Activated T-cell treated with anti-CD3 and anti-CD28 coated beads for 4 hours (primary cell): ENCODE results near the gene FGF14.

Experiments
- DNase-seq: peaks from one replicate; pipeline ENCODE4 v3.0.0-alpha.2; 2020

The FGF14 gene

DNA sequence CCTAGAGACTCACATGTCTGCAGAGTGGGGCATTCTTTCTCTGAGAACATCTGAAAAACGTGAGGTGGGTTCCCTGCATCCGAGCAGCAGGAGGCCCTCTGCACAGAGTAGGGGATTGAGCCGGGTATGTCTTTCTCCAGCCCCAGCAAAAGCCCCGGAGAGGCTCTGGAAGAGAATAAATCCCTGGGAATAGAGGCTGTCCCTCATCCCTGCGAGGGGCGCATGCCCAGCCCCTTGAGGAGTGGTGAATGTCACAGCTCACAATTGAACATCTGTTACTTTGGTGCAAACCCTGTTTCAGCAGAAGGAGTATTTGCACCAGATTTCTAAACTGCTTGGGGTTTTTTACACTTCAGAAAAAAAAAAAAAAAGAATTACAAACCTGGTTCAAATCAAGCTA is 164.6 kb downstream of the FGF14 start:
- no peak for DNase-seq

DNA sequence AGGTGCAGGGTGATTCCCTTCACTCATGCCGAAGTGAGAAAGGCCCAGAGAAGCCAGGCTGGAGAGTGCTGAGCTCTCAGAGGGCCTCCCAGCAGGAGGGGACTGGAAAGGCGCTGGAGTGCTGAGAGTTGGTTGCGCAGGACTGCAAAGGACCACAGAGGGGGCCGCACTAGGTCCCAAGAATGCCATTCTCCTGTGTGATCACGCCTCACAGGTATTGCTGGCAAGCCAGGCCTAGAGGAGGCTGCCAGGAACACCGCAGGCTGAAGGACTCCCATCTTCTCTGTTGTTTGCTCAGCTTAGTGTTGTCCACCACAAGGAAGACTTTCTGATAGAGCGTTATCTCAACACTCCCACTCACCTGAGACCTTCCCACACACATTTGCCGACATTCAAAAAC is 165.0 kb downstream of the FGF14 start:
- no peak for DNase-seq

DNA sequence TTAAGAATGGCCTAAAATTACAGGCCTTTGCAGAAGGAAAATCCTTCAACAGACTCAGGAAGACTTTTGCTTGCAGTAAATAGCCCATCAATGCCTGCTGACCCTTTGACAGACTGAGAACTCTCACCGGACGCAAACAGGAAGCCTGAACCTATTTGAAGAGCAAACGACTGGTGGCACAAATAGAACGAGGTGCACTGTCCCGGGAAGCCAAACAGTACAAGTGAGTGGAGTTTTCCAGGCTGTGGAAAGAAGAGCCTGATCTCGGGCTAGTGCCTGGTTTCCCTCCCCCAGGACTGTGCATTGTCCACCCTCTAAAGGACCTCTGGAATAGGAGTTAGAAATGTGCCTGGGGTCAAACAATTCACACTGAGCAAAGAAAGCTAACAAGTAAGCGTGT is 165.5 kb downstream of the FGF14 start:
- no peak for DNase-seq

DNA sequence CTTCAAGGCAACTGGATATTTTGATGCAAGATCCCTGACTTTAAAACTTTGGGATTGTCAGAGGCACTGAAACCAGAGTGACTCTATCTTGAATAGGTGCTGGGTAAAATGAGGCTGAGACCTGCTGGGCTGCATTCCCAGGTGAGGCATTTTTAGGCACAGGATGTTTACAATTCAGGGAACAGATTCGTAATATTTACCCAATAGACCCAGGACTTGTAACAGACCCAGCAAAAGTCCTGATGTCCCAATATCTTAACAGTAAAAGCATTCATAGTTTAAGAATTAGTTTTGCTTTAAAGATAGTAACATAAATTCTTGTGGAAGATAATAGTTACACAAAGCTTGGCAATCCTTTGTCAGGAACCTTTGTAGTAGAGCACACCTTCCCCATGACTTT is 166.2 kb downstream of the FGF14 start:
- no peak for DNase-seq

DNA sequence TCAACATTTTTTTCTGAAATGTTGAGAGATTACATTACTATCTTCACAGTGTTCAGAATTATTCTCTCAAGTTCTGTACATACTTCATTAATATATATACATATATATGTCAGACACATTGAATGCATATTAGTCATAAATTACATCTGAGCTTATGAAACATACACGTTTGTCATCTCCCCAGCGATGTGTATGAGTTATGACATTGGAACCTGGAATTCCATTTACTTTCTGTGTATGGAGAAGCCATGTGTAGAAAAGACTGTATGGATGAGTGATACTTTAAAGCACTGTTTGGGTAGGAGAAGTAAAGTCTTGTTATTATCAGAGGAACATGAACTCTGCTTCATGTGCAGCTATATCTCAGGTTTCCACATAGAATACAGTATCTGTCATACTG is 167.2 kb downstream of the FGF14 start:
- DNase-seq: no peak

DNA sequence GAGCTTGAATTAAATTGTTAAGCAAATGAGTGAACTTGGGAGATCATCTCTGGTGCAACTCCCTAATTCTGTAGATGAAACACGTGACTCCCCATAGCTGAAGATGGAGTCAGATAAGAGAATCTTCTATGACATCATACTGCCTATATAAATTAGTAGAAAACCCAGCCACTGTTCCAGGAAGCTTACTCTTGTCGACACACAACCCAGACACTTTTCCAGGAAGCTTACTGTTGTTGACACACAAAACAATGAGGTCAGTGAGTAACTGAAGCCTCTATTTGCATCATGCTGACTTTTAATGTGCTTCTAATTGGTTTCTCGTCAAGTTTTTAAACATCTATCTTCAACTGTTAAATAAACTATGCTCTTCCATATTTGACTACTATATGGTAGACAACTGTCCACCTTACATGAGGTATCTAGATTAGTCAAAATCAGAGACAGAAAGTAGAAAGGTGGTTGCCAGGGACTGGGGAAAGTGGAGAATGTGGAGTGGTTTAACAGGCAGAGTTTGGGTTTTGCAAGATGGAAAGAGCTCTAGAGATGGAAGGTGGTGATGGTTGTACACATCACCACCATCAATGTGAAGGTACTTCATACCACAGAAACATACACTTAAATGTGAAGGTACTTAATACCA is 168.2 kb downstream of the FGF14 start:
- DNase-seq: no peak

DNA sequence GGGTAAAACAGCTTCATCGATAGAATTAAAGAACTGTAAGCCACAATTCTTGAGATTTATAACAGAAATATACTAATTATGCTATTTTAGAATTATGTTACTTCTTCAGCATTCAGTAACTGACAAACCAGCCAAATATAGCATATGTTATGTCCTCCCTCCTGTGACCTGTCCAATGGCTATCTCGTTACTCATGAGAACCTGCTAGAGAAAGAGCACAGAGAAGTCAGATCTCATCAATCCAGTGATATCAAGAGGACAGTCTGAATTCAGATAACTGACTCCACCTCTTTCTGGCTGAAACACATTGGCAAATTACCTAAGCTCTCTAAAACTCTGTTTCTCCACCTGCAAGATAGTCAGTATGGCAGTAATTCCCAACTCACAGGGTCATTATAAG is 170.4 kb downstream of the FGF14 start:
- no peak for DNase-seq

DNA sequence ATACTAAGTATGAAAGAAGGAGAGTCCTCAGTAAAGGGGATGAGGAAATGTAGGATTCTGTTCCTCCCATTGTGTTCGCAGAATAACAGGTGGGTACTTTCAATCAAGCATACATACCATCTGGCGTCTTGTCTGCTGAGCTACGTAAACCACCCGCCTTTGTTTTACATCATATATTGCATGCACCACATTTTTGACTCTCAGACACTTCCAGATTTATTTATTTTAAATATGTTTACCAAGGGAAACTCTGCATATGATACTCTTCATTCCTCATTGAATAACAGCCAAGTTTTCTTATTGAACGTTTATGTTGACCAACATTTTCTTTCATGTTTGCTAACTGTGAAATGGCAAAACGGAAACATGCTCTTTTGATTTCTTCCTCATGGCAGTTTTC is 174.1 kb downstream of the FGF14 start:
- DNase-seq: no peak

DNA sequence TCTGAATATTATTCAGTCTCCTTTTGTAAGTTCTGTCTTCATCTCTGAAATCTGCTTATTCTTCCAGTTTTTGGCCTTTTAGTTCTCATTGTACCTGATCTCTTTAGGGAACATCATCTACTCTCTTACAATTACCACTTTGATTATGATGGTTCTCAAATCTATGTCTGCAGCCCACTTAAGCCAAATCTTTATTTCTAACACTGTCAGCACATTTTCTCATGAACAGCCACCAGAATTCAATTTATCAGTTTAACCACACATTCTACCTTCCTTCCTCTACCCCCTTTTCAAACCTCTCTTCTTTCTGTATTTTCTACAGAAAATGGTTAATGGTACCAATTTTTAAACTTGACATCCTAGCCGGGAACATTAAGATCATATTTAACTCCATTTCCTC is 175.3 kb downstream of the FGF14 start:
- DNase-seq: no peak

DNA sequence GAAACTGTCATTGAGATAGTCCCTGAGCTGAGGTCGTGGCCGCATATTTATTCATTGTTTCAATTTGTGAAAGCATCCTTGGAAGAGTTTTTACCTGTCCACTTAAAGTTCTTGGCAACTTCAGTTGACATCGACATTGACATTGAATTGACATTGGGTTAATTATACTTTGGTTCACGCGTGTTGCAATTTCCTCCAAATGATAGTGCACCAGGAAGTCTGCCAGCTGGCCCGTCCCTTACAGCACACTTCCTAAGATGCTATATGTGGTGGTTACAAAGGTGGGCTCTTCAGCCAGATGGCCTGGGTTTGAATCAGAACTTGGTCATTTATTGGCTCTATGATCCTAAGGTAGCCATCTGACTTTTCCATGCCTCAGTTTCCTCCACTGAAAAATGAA is 176.0 kb downstream of the FGF14 start:
- no peak for DNase-seq

DNA sequence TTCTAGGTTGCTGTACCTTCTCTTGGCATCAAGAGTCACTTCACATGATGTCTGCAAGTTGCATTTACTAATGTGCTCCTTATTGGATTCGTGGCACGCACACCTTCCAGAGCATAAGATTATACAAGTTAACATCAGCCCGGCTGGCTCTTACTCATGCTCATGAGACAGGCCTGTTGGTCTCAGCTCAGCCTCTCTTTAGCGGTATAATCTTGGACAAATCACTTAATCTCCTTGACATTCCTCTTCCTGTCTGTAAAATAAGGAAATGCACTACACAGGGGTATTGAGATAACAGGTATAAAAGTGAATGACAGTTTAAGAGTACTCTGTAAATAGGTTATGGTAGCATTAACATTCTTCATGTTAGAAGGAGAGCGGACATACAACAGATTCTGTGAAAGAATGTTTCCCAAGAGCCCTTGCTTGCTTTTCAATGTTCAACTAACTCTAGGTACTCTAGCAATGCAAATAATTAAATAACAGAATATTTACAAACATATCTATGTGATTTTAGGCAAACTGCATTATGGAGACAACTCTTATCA is 181.1 kb downstream of the FGF14 start:
- no peak for DNase-seq

DNA sequence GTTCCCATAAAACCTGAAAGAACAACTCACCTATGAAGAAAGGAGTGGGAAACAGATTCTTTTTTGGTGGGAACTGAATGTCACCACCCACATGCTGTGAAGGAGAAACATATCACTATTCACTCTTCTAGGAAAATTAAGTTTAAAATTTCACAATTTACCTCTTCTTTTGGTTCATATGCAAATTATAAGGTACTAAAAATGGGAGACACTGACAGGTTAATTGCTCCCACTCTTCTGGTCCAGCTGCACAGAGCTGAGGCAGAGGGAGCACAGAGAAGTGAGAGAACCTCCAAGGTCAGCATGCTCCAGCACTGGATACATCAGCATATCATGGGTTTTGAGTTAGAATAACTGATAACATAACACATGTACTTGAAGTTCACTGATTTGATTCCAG is 186.9 kb downstream of the FGF14 start:
- no peak for DNase-seq

DNA sequence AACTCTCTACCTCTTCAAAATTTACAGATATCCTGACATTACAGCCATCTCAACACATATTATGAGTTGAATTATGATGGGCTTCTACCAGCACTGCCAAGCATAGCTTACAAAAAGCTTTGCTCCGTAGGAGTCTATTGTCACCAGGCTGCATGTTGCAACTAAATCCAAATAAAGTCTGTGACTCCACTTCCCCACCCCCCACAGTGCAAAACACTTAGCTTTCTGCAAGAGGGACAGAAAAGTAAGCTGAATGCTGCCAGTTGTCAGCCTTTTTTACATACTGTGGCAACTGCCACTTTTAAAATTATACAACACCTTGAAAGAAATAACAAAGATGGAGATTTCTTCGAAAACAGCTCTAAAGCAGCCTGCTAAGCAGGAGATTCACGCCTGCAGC is 189.1 kb downstream of the FGF14 start:
- no peak for DNase-seq

DNA sequence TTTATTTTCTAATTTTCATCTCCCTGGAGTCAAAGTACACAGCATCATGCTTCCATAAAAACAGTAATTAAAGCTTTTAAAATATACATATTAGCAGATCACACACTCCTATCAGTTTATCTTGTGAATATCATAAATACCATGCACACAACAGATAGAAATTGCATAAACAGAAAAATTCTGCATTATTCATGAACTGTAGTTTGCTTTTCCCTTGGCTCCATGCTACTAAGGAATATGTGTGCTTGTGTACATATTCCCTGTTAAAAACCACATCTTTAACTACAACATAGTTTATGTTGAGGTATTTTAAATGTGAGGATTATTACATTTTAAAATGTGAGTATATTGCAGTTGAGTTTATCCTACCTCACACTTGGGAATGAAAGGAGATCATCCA is 193.5 kb downstream of the FGF14 start:
- DNase-seq: no peak

DNA sequence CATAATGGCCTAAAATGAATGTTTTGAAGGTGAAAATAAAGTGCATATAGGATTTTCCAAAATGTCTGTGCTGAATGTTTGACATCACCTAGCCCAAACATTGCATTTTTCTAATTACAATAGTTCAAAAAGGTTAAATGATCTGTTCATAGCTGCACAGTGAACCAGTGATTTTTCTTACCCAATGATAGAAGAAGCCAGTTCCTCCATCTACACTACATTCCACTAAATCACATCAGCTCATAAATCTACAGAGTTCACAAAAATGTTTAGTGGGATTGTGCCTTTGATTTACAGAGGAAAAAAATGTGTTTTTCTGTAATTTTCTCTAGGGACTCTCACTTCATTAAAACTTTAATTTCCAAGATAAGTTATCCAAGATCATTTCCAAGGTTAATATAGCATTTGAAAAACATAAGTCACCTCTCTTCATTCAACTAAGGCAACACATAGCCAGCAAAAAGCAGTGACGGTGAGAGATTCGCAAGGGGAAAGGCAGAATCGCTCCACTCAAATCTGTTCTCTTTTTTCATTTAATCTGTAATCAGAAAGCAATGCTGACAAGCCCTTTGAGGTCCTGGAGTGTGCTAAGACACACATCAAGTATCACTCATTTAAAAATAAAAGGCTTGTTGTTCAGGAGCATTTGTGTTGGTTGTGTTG is 194.0 kb downstream of the FGF14 start:
- no peak for DNase-seq

DNA sequence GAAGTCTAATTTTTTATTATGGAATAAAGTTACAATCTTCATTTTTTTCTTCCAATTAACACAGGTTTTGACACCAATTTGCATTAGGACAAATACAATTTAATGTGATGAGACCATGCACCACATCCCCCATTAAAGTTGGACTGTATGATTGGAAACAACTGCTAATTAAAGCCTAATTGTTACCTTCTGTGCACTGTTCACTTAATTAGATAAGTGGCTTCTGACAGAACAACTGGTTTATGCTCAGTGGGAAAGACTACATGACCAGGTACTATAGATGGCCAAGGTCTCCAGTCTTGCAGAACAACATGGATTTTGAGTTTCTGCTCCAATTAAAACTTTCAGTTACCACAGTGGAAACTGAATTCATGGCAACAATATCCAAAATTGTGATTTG is 198.1 kb downstream of the FGF14 start:
- no peak for DNase-seq

DNA sequence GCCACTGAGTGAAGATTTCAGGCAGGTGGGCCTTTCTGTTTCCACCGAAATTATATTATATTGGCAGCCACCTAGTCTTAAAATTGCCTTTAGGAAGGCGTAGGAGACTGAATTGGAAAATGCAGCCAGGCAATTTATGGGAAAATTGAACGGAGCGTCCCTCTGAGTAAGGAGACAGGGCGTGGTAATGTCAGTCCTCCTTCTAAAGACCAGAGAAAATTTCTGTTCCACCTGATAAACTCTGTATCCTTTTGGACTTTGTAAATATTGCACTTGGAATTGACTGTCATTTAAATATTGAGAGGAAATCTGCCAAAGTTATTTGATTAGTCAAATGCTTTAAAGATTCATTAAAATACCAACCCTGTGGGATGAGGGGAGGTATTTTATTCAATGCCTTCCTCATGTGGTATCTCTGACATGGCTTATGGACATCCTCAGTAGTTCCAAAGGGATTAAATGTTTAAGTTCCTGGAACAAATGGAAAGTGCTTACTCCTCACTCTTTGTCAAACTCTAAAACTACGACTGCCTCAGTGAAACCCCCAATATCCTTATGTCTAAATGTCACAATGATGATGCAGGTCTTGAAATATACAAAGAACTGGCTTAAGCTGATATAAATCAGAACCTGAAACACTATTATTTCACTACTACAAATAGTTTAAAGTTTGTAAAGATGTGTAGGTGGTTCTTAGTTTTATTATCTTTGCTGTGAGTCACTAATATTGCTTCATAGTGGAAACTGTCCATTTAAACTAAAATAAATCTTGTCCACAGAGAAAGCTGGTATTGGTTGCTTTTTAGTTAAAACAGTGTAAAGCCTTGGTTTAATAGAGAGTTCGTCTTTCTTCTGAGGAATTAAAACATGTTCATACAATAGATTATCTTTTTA is 203.2 kb downstream of the FGF14 start:
- no peak for DNase-seq

DNA sequence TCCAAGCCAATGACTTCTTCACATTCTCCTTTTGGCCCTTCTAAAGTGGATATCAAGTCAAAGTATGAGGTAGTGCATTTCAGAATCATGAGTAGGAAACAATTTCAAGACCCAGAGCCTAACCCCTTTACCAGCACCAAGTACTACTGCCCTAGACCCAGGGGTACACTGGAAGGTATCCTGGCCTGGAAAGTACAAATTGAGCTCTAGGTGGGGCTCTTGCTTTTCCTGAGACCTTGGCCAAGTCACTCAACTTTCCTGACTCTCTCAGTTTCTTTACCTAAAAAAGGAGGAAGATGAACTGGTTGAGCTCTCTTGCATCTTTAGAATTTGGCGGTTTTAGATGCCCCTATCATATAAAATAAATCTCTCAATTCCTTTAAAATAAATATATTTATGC is 204.7 kb downstream of the FGF14 start:
- DNase-seq: no peak

DNA sequence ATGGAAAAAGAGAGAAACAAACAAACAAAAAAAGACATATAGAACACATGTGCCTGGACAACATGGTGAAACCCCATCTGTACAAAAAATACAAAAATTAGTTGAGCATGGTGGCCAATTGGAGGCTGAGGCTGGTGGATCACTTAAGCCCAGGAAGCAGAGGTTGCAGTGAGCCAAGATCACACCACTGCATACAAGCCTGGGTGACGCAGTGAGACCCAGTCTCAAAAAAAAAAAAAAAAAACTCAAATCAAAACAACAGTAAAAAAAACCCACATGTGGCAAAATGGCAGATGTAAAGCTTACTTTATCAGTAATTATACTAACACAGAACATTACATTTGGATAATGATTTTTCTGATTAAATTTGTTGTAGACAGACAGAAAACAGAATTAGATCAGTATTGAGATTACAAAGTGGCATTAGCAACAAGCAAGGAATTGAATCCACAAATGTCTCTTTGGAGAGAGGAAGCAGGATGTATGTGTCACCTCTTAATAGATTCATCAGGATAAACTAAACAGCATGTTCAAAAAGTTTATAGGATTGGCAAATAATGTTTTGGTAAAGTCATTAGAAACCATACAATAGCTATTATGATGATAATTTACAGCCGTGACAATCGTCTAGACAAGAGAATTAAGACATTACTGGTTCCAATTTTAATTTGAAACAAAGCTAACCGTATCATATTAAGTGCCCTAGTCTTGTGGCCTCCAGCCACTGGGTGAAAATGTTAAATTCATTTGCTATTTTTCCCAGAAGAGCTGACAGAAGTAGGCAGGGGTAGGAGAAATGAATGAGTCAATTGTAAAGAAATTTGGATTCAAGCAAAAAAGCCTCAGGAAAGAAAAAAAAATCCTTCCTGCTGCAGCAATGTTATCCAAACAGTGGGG is 206.0 kb downstream of the FGF14 start:
- no peak for DNase-seq

DNA sequence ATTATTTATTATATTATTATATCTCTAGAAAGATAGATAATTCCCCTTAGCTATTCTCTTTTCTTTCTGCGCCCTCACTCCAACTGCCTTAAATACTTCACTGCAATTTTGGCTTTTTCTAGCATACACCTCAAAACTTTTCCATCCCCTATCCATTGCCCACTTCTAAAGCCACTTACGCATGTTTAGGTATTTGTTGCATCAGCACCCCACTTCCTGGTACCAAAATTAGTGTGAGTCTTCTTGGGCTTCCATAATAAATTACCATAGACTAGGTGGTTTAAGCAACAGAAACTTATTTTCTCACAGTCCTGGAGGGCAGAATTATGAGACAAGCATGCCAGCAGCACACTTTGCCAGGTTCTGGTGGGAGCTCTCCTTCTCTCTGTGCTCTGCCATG is 209.0 kb downstream of the FGF14 start:
- no peak for DNase-seq

DNA sequence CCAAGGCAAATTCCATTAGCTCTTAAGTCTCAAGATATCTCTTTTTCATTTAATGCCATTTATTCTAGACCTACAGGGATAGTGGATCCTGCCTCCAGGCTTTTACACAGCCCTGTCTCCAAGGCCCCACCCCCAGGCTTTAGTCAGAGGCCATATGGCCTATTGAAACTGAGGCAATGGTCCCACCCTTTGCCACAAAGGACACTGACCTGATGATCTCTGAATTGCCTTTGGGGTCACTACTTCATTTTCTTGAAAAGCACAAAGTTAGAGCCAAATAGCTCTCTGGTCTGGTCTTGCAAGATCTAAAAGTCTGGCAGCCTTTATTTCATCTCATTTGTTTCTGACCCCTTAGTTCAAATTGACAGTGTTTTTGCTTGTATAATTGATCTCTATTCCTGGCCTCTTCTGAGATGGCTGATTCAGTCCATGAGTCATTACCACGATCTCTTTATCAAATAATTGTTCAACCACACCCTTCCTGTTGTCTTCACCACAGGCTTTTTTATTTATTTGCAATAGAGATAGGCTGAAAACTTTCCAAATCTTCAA is 209.8 kb downstream of the FGF14 start:
- no peak for DNase-seq

DNA sequence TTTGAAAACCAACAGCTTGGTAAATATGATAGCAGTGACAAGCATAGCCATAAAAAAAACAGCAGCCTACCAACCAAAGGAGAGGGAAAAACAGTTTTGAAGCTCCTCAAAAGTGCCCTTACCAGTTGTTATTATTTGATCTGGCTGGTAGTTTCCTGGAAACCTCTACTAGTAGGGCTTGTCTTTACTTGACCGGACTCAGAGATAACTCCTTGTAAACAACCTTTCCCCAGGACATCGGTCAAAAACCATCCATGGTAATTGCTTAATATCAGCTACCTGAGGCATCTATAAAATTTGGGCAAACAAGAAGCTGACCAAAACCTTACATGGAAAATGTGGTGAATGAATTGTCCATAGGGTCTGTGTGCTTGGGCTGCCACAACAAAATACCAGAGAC is 210.9 kb downstream of the FGF14 start:
- no peak for DNase-seq

DNA sequence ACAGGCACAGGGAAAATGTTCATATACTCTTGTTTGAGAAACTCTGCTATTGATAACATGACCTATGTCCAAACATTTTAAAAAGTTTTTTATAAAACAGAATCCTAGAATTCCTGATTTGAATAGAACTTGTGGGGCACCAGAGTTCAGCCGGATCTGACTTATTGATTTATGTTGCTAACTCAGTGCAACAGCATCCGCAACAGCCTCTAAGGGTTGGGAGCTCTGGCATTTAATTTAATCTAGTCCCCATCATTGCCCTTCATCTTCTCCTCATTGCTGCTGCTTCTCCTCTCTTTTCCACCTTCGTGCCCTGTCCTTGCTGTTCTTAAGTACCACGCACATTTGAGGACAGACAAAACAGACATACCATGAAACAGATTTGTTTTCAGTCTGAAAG is 214.5 kb downstream of the FGF14 start:
- no peak for DNase-seq
